ENCODE measurements around the gene RSRP1. TPM values are rescaled to one million over a fixed set of nuclear protein-coding genes. Genes with fewer than 3 reads are reported as not detected.
A peak's percentile ranks its signal among the peaks of the same experiment; 100 is the strongest.

Gene RSRP1
- total and polyA plus RNA-seq, 7 experiments from 2014 or later: 52.9 to 449 (median 313) TPM

GRCh38 chr1:25206201-25206600 lies 41.1 kb downstream of the RSRP1 start:
- no peaks in the 10 kb centered on the region for H3K4me1 ChIP-seq (ENCODE audit: control insufficient read depth in 2 of 2, insufficient read depth in 2 of 2, low read length in 2 of 2)
- ChIA-PET POLR2A (interaction anchor here (0.6 to 1.2 kb wide), 3 partner anchors 12 to 37 kb away, joined by 3 to 4 read pairs (median 4); no protein-coding TSS in a partner anchor), CTCF (interaction anchor here (0.7 to 2.3 kb wide), 6 partner anchors 10 to 362 kb away, joined by 3 to 11 read pairs (median 4); no protein-coding TSS in a partner anchor)
- no peaks in the 10 kb centered on the region for H3K27me3 ChIP-seq (ENCODE audit: control insufficient read depth in 2 of 2, insufficient read depth in 2 of 2, low read length in 2 of 2)
- H3K4me3 ChIP-seq (ENCODE audit: low read length): no peak overlapping the region
- H3K4me3 Mint-ChIP-seq: no peak overlapping the region
- H3K9me3 Mint-ChIP-seq: no peaks in the 10 kb centered on the region
- no peak for DNase-seq
- H3K27ac ChIP-seq (ENCODE audit: low read depth, low read length): no peak overlapping the region
- H3K27me3 Mint-ChIP-seq: peaks cover 0 to 35% (median 6%) of the 10 kb centered on the region in 5 donors
- no peaks in the 10 kb centered on the region for H3K36me3 ChIP-seq (ENCODE audit: control insufficient read depth in 2 of 3, insufficient read depth in 3 of 3, low read length in 3 of 3)
- ATAC-seq: no peak
- H3K27ac Mint-ChIP-seq: no peak overlapping the region
- no peaks in the 10 kb centered on the region for H3K4me1 Mint-ChIP-seq
- H3K9me3 ChIP-seq (ENCODE audit: control insufficient read depth in 2 of 3, low read length in 3 of 3): no peaks in the 10 kb centered on the region
- H3K36me3 Mint-ChIP-seq: no peaks in the 10 kb centered on the region
- intact Hi-C loops (cut with micrococcal nuclease): loop anchor here (10.0 kb wide), 2 partner anchors 101 to 281 kb away; no protein-coding TSS in a partner anchor

- no peak overlapping the region for H3K4me3 Mint-ChIP-seq
- DNase-seq (no peak), ATAC-seq (no peak)
- no peaks in the 10 kb centered on the region for H3K4me1 Mint-ChIP-seq
- no peaks in the 10 kb centered on the region for H3K27me3 ChIP-seq (ENCODE audit: control insufficient read depth in 2 of 2, insufficient read depth in 2 of 2, low read length in 2 of 2)
- H3K36me3 Mint-ChIP-seq: no peaks in the 10 kb centered on the region
- no peaks in the 10 kb centered on the region for H3K4me1 ChIP-seq (ENCODE audit: control insufficient read depth in 2 of 2, insufficient read depth in 2 of 2, low read length in 2 of 2)
- no peak overlapping the region for H3K27ac Mint-ChIP-seq
- H3K9me3 Mint-ChIP-seq: no peaks in the 10 kb centered on the region
- H3K27ac ChIP-seq (ENCODE audit: low read depth, low read length): no peak overlapping the region
- H3K36me3 ChIP-seq (ENCODE audit: control insufficient read depth in 2 of 3, insufficient read depth in 3 of 3, low read length in 3 of 3): no peaks in the 10 kb centered on the region
- no peak overlapping the region for H3K4me3 ChIP-seq (ENCODE audit: low read length)
- no peaks in the 10 kb centered on the region for H3K9me3 ChIP-seq (ENCODE audit: control insufficient read depth in 2 of 3, low read length in 3 of 3)
- POLR2A ChIA-PET: interaction anchor here (0.6 to 1.2 kb wide), 3 partner anchors 11 to 37 kb away, joined by 3 to 4 read pairs (median 4); no protein-coding TSS in a partner anchor
- intact Hi-C loops (cut with micrococcal nuclease): loop anchor here (1.0 to 10.0 kb wide), 4 partner anchors 101 to 357 kb away; no protein-coding TSS in a partner anchor
- peaks cover 0 to 38% (median 2%) of the 10 kb centered on the region in 5 donors for H3K27me3 Mint-ChIP-seq
- CTCF ChIA-PET: interaction anchor here (0.7 to 2.3 kb wide), 6 partner anchors 9 to 361 kb away, joined by 3 to 11 read pairs (median 4); no protein-coding TSS in a partner anchor
Observed at GRCh38 chr1:25205786-25206185, 41.5 kb downstream of the RSRP1 start.

GRCh38 chr1:25204797-25205480 lies 42.3 kb downstream of the RSRP1 start:
- POLR2A ChIA-PET: no interaction called here
- Mint-ChIP-seq H3K36me3 (no peaks in the 10 kb centered on the region), H3K27me3 (peaks cover 0 to 38% (median 0%) of the 10 kb centered on the region in 5 donors), H3K9me3 (no peaks in the 10 kb centered on the region), H3K4me3 (no peak overlapping the region), H3K27ac (no peak overlapping the region), H3K4me1 (no peaks in the 10 kb centered on the region)
- Histone ChIP-seq H3K4me1 (ENCODE audit: control insufficient read depth in 2 of 2, insufficient read depth in 2 of 2, low read length in 2 of 2) (no peaks in the 10 kb centered on the region), H3K36me3 (ENCODE audit: control insufficient read depth in 2 of 3, insufficient read depth in 3 of 3, low read length in 3 of 3) (no peaks in the 10 kb centered on the region), H3K27ac (ENCODE audit: low read depth, low read length) (no peak overlapping the region), H3K27me3 (ENCODE audit: control insufficient read depth in 2 of 2, insufficient read depth in 2 of 2, low read length in 2 of 2) (no peaks in the 10 kb centered on the region), H3K4me3 (ENCODE audit: low read length) (no peak overlapping the region), H3K9me3 (ENCODE audit: control insufficient read depth in 2 of 3, low read length in 3 of 3) (no peaks in the 10 kb centered on the region)
- CTCF ChIA-PET: interaction anchor here (0.6 to 2.3 kb wide), 13 partner anchors 8 to 1513 kb away, joined by 3 to 11 read pairs (median 3); partner anchors contain the start of gene SYF2
- DNase-seq: peak in 6 of 9 donors; percentile 34 to 61 (median 52)
- intact Hi-C loops (cut with micrococcal nuclease): loop anchor here (1.0 to 10.0 kb wide), 4 partner anchors 100 to 357 kb away; no protein-coding TSS in a partner anchor
- peak; percentile 82 for ATAC-seq

GRCh38 chr1:25201006-25201405 lies 46.2 kb downstream of the RSRP1 start:
- POLR2A ChIA-PET: no interaction called here
- CTCF ChIA-PET: no interaction called here
- peaks cover 0 to 33% (median 0%) of the 10 kb centered on the region in 5 donors for H3K27me3 Mint-ChIP-seq
- DNase-seq (no peak), ATAC-seq (no peak)
- H3K4me3 ChIP-seq (ENCODE audit: low read length): no peak overlapping the region
- H3K9me3 Mint-ChIP-seq: no peaks in the 10 kb centered on the region
- no peaks in the 10 kb centered on the region for H3K9me3 ChIP-seq (ENCODE audit: control insufficient read depth in 2 of 3, low read length in 3 of 3)
- H3K4me3 Mint-ChIP-seq: no peak overlapping the region
- H3K36me3 Mint-ChIP-seq: no peaks in the 10 kb centered on the region
- peak overlapping the region in 1 of 9 donors; percentile 34 for H3K27ac Mint-ChIP-seq
- H3K36me3 ChIP-seq (ENCODE audit: control insufficient read depth in 2 of 3, insufficient read depth in 3 of 3, low read length in 3 of 3): no peaks in the 10 kb centered on the region
- peaks cover 6 to 19% (median 17%) of the 10 kb centered on the region in 7 donors for H3K4me1 Mint-ChIP-seq
- H3K4me1 ChIP-seq (ENCODE audit: control insufficient read depth in 2 of 2, insufficient read depth in 2 of 2, low read length in 2 of 2): peaks cover 0 to 10% of the 10 kb centered on the region in 2 donors
- H3K27ac ChIP-seq (ENCODE audit: low read depth, low read length): no peak overlapping the region
- no peaks in the 10 kb centered on the region for H3K27me3 ChIP-seq (ENCODE audit: control insufficient read depth in 2 of 2, insufficient read depth in 2 of 2, low read length in 2 of 2)
- intact Hi-C loops (cut with micrococcal nuclease): loop anchor here (10.0 kb wide), 2 partner anchors 96 to 276 kb away; no protein-coding TSS in a partner anchor

- ChIA-PET POLR2A (interaction anchor here (0.7 kb wide), 1 partner anchor 61 kb away, joined by 3 read pairs; no protein-coding TSS in a partner anchor), CTCF (interaction anchor here (0.7 kb wide), 1 partner anchor 236 kb away, joined by 3 read pairs; no protein-coding TSS in a partner anchor)
- Mint-ChIP-seq H3K27ac (peak overlapping the region in 1 of 9 donors; percentile 42), H3K4me1 (peaks cover 6 to 19% (median 17%) of the 10 kb centered on the region in 7 donors), H3K36me3 (no peaks in the 10 kb centered on the region), H3K4me3 (no peak overlapping the region), H3K27me3 (peaks cover 0 to 24% (median 0%) of the 10 kb centered on the region in 5 donors), H3K9me3 (no peaks in the 10 kb centered on the region)
- ATAC-seq: no peak
- no peak for DNase-seq
- Histone ChIP-seq H3K27me3 (ENCODE audit: control insufficient read depth in 2 of 2, insufficient read depth in 2 of 2, low read length in 2 of 2) (no peaks in the 10 kb centered on the region), H3K27ac (ENCODE audit: low read depth, low read length) (no peak overlapping the region), H3K36me3 (ENCODE audit: control insufficient read depth in 2 of 3, insufficient read depth in 3 of 3, low read length in 3 of 3) (no peaks in the 10 kb centered on the region), H3K9me3 (ENCODE audit: control insufficient read depth in 2 of 3, low read length in 3 of 3) (no peaks in the 10 kb centered on the region), H3K4me1 (ENCODE audit: control insufficient read depth in 2 of 2, insufficient read depth in 2 of 2, low read length in 2 of 2) (peaks cover 0 to 10% of the 10 kb centered on the region in 2 donors), H3K4me3 (ENCODE audit: low read length) (no peak overlapping the region)
- intact Hi-C loops (cut with micrococcal nuclease): loop anchor here (10.0 kb wide), 2 partner anchors 95 to 275 kb away; no protein-coding TSS in a partner anchor
Observed at GRCh38 chr1:25199819-25200620, 47.2 kb downstream of the RSRP1 start.

- DNase-seq (peak in 1 of 9 donors; percentile 7), ATAC-seq (no peak)
- no peaks in the 10 kb centered on the region for H3K36me3 ChIP-seq (ENCODE audit: control insufficient read depth in 2 of 3, insufficient read depth in 3 of 3, low read length in 3 of 3)
- Mint-ChIP-seq H3K27ac (peak overlapping the region in 7 of 9 donors; percentile 3 to 41 (median 14)), H3K4me1 (peaks cover 6 to 19% (median 17%) of the 10 kb centered on the region in 7 donors), H3K9me3 (no peaks in the 10 kb centered on the region), H3K36me3 (no peaks in the 10 kb centered on the region), H3K27me3 (peaks cover 0 to 21% (median 0%) of the 10 kb centered on the region in 5 donors), H3K4me3 (peak overlapping the region in 8 of 10 donors; percentile 5 to 64 (median 39))
- intact Hi-C loops (cut with micrococcal nuclease): no loop called here
- peaks cover 0 to 10% of the 10 kb centered on the region in 2 donors for H3K4me1 ChIP-seq (ENCODE audit: control insufficient read depth in 2 of 2, insufficient read depth in 2 of 2, low read length in 2 of 2)
- no peaks in the 10 kb centered on the region for H3K27me3 ChIP-seq (ENCODE audit: control insufficient read depth in 2 of 2, insufficient read depth in 2 of 2, low read length in 2 of 2)
- POLR2A ChIA-PET: interaction anchor here (1.0 kb wide), 1 partner anchor 11 kb away, joined by 4 read pairs; no protein-coding TSS in a partner anchor
- no peak overlapping the region for H3K27ac ChIP-seq (ENCODE audit: low read depth, low read length)
- H3K4me3 ChIP-seq (ENCODE audit: low read length): no peak overlapping the region
- H3K9me3 ChIP-seq (ENCODE audit: control insufficient read depth in 2 of 3, low read length in 3 of 3): no peaks in the 10 kb centered on the region
- CTCF ChIA-PET: no interaction called here
Observed at GRCh38 chr1:25198663-25199252, 48.5 kb downstream of the RSRP1 start.
